Memory B cell (primary cell): ENCODE data around the gene CXCR1.

ENCODE experiments used
- ATAC-seq: fragments of 150-1000 bp; cut with Tn5 transposase; 2 replicates; pipeline ENCODE4 v1.10.0; 2021; ENCODE audit warnings: low read depth, mild to moderate bottlenecking, moderate library complexity
- DNase-seq, 2 donors: peaks; one replicate each; pipeline ENCODE4 v3.0.0; 2022; ENCODE audit warnings: low spot score in 2 of 2
- H3K27ac Mint-ChIP-seq: one replicate; pipeline ENCODE4 v1.8.0; 2022; ENCODE audit warnings: mild to moderate bottlenecking, moderate library complexity, mixed read lengths
- H3K27me3 Mint-ChIP-seq: one replicate; pipeline ENCODE4 v1.8.0; 2022; ENCODE audit warnings: mixed read lengths
- H3K36me3 Mint-ChIP-seq: one replicate; pipeline ENCODE4 v1.8.0; 2022; ENCODE audit warnings: mild to moderate bottlenecking, mixed read lengths
- H3K4me1 Mint-ChIP-seq: one replicate; pipeline ENCODE4 v1.8.0; 2022; ENCODE audit warnings: mixed read lengths
- H3K4me3 Mint-ChIP-seq: one replicate; pipeline ENCODE4 v1.8.0; 2022; ENCODE audit warnings: mild to moderate bottlenecking, moderate library complexity, mixed read lengths
- H3K9me3 Mint-ChIP-seq: one replicate; pipeline ENCODE4 v1.8.0; 2022; ENCODE audit warnings: mixed read lengths

The CXCR1 gene

GRCh38 chr2:218166791-218167190 lies at the start of gene CXCR1:
TSS of gene CXCR1 (minus strand) at chr2:218166962. CDS start at chr2:218165211, 1,751 bp downstream.
- no peak within 1 kb of the TSS for H3K27ac Mint-ChIP-seq
- peak within 1 kb of the TSS; percentile 62 for H3K4me3 Mint-ChIP-seq
- DNase-seq, result peak; percentile 15 to 29
- peaks cover 20% of the 10 kb centered on the region for H3K27me3 Mint-ChIP-seq
- no peaks in the 10 kb centered on the region for H3K36me3 Mint-ChIP-seq
- peaks cover 13% of the 10 kb centered on the region for H3K4me1 Mint-ChIP-seq
- peak; percentile 92 for ATAC-seq
- H3K9me3 Mint-ChIP-seq, result no peaks in the 10 kb centered on the region

- ATAC-seq (no peak), DNase-seq (peak in 1 of 2 donors; percentile 18)
- Mint-ChIP-seq H3K27me3 (no peaks in the 10 kb centered on the region), H3K4me3 (peak overlapping the region; percentile 99), H3K4me1 (peaks cover 17% of the 10 kb centered on the region), H3K9me3 (no peaks in the 10 kb centered on the region), H3K27ac (peak overlapping the region; percentile 97), H3K36me3 (peaks cover 10% of the 10 kb centered on the region)
Measured at GRCh38 chr2:218216336-218216673, 49.5 kb upstream of the CXCR1 start.

- H3K27me3 Mint-ChIP-seq, result peaks cover 1% of the 10 kb centered on the region
- H3K36me3 Mint-ChIP-seq, result peaks cover 7% of the 10 kb centered on the region
- no peak for DNase-seq
- peaks cover 5% of the 10 kb centered on the region for H3K9me3 Mint-ChIP-seq
- no peak overlapping the region for H3K27ac Mint-ChIP-seq
- ATAC-seq, result no peak
- H3K4me3 Mint-ChIP-seq, result no peak overlapping the region
- H3K4me1 Mint-ChIP-seq, result peaks cover 9% of the 10 kb centered on the region
Measured at GRCh38 chr2:218214116-218214515, 47.4 kb upstream of the CXCR1 start.

GRCh38 chr2:218209078-218209477 lies 42.3 kb upstream of the CXCR1 start:
- ATAC-seq, result no peak
- Mint-ChIP-seq H3K36me3 (peaks cover 4% of the 10 kb centered on the region), H3K4me3 (no peak overlapping the region), H3K9me3 (peaks cover 5% of the 10 kb centered on the region), H3K4me1 (no peaks in the 10 kb centered on the region), H3K27ac (no peak overlapping the region), H3K27me3 (peaks cover 1% of the 10 kb centered on the region)
- DNase-seq, result no peak

GRCh38 chr2:218202266-218202665 lies 35.5 kb upstream of the CXCR1 start:
- Mint-ChIP-seq H3K4me3 (no peak overlapping the region), H3K9me3 (no peaks in the 10 kb centered on the region), H3K27ac (no peak overlapping the region), H3K27me3 (no peaks in the 10 kb centered on the region), H3K4me1 (no peaks in the 10 kb centered on the region), H3K36me3 (no peaks in the 10 kb centered on the region)
- DNase-seq (no peak), ATAC-seq (no peak)

GRCh38 chr2:218196974-218197373 lies 30.2 kb upstream of the CXCR1 start:
- Mint-ChIP-seq H3K9me3 (no peaks in the 10 kb centered on the region), H3K27ac (no peak overlapping the region), H3K4me1 (no peaks in the 10 kb centered on the region), H3K4me3 (no peak overlapping the region), H3K27me3 (no peaks in the 10 kb centered on the region), H3K36me3 (no peaks in the 10 kb centered on the region)
- ATAC-seq, result no peak
- DNase-seq, result no peak

- Mint-ChIP-seq H3K4me1 (no peaks in the 10 kb centered on the region), H3K4me3 (no peak overlapping the region)
Measured at GRCh38 chr2:218194880-218195279, 28.1 kb upstream of the CXCR1 start.

GRCh38 chr2:218193701-218194100 lies 26.9 kb upstream of the CXCR1 start:
- DNase-seq, result no peak

More at GRCh38 chr2:218194880-218195279, 28.1 kb upstream of the CXCR1 start:
- Mint-ChIP-seq H3K36me3 (no peaks in the 10 kb centered on the region), H3K9me3 (no peaks in the 10 kb centered on the region), H3K27ac (no peak overlapping the region), H3K27me3 (no peaks in the 10 kb centered on the region)
- ATAC-seq, result no peak
- no peak for DNase-seq

GRCh38 chr2:218192902-218193430 lies 26.2 kb upstream of the CXCR1 start:
- Mint-ChIP-seq H3K27ac (no peak overlapping the region), H3K4me1 (no peaks in the 10 kb centered on the region), H3K27me3 (no peaks in the 10 kb centered on the region), H3K36me3 (no peaks in the 10 kb centered on the region), H3K4me3 (no peak overlapping the region), H3K9me3 (no peaks in the 10 kb centered on the region)
- DNase-seq (no peak), ATAC-seq (no peak)

More at GRCh38 chr2:218193701-218194100, 26.9 kb upstream of the CXCR1 start:
- ATAC-seq, result no peak
- H3K9me3 Mint-ChIP-seq, result no peaks in the 10 kb centered on the region
- no peaks in the 10 kb centered on the region for H3K4me1 Mint-ChIP-seq
- no peaks in the 10 kb centered on the region for H3K27me3 Mint-ChIP-seq
- H3K36me3 Mint-ChIP-seq, result no peaks in the 10 kb centered on the region
- no peak overlapping the region for H3K4me3 Mint-ChIP-seq
- no peak overlapping the region for H3K27ac Mint-ChIP-seq

GRCh38 chr2:218188528-218188927 lies 21.8 kb upstream of the CXCR1 start:
- H3K9me3 Mint-ChIP-seq, result no peaks in the 10 kb centered on the region
- ATAC-seq, result no peak
- no peak for DNase-seq
- H3K4me1 Mint-ChIP-seq, result peaks cover 5% of the 10 kb centered on the region
- H3K4me3 Mint-ChIP-seq, result no peak overlapping the region
- no peaks in the 10 kb centered on the region for H3K36me3 Mint-ChIP-seq
- H3K27ac Mint-ChIP-seq, result no peak overlapping the region
- H3K27me3 Mint-ChIP-seq, result no peaks in the 10 kb centered on the region

- DNase-seq (no peak), ATAC-seq (no peak)
- H3K4me3 Mint-ChIP-seq, result no peak overlapping the region
- peaks cover 2% of the 10 kb centered on the region for H3K27me3 Mint-ChIP-seq
- H3K27ac Mint-ChIP-seq, result no peak overlapping the region
- no peaks in the 10 kb centered on the region for H3K9me3 Mint-ChIP-seq
- H3K36me3 Mint-ChIP-seq, result no peaks in the 10 kb centered on the region
- H3K4me1 Mint-ChIP-seq, result peaks cover 5% of the 10 kb centered on the region
Measured at GRCh38 chr2:218187296-218188015, 20.7 kb upstream of the CXCR1 start.

GRCh38 chr2:218186876-218187275 lies 20.1 kb upstream of the CXCR1 start:
- Mint-ChIP-seq H3K9me3 (no peaks in the 10 kb centered on the region), H3K4me1 (peaks cover 5% of the 10 kb centered on the region), H3K27me3 (peaks cover 2% of the 10 kb centered on the region), H3K36me3 (no peaks in the 10 kb centered on the region), H3K27ac (no peak overlapping the region), H3K4me3 (no peak overlapping the region)
- ATAC-seq, result no peak
- DNase-seq, result no peak

GRCh38 chr2:218186355-218186766 lies 19.6 kb upstream of the CXCR1 start:
- Mint-ChIP-seq H3K36me3 (no peaks in the 10 kb centered on the region), H3K27ac (no peak overlapping the region), H3K9me3 (no peaks in the 10 kb centered on the region), H3K4me3 (no peak overlapping the region), H3K4me1 (peaks cover 5% of the 10 kb centered on the region), H3K27me3 (peaks cover 2% of the 10 kb centered on the region)
- peak; percentile 90 for ATAC-seq
- DNase-seq, result peak; percentile 61 to 68

- ATAC-seq (no peak), DNase-seq (no peak)
- no peak overlapping the region for H3K27ac Mint-ChIP-seq
- H3K9me3 Mint-ChIP-seq, result no peaks in the 10 kb centered on the region
- H3K4me3 Mint-ChIP-seq, result no peak overlapping the region
- H3K4me1 Mint-ChIP-seq, result peaks cover 5% of the 10 kb centered on the region
- no peaks in the 10 kb centered on the region for H3K36me3 Mint-ChIP-seq
- H3K27me3 Mint-ChIP-seq, result peaks cover 4% of the 10 kb centered on the region
Measured at GRCh38 chr2:218184331-218184730, 17.6 kb upstream of the CXCR1 start.
